CMK (cell line): ENCODE measurements around the gene ACR.

Source experiments
- DNase-seq: peaks from one replicate; pipeline ENCODE4 v3.0.0-alpha.2; 2010; ENCODE audit warnings: low read depth

The ACR gene

GRCh38 chr22:50702821-50703725 is 34.9 kb upstream of the ACR start:
- no peak for DNase-seq

DNA sequence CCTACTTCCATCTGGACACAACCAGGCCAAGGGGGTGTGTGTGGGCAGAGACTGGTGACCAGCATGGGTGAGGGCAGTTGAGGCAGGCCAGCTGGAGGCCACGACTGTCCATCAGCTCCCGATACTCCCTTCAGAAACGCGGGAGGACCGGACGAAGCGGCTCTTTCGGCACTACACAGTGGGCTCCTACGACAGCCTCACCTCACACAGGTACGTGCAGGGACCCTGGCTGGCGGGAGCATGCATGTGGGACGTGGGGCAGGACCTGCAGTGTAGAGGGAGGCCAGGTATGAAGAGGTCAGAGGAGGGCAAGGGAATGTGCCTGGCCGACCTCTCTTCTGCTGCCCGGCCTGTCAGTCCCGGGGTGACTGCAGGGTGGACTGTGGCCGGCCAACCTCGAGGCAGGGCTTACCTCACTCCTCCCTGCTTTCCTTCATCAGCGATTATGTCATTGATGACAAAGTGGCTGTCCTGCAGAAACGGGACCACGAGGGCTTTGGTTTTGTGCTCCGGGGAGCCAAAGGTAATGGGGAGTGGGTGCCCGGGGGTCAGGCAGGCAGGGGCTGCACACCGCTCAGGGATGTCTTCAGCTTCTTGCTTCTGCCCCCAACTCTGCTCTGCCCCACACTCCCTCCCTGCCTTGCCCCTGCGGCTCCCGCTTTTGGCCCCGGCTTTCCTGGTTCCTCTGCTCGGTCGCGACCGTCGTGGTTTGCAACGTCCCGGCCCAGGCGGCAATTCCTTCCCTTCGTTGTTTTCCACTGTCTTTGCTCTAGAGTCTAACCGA is 34.1 kb upstream of the ACR start:
- no peak for DNase-seq

GRCh38 chr22:50704510-50705218 is 33.3 kb upstream of the ACR start:
- DNase-seq: no peak

DNA sequence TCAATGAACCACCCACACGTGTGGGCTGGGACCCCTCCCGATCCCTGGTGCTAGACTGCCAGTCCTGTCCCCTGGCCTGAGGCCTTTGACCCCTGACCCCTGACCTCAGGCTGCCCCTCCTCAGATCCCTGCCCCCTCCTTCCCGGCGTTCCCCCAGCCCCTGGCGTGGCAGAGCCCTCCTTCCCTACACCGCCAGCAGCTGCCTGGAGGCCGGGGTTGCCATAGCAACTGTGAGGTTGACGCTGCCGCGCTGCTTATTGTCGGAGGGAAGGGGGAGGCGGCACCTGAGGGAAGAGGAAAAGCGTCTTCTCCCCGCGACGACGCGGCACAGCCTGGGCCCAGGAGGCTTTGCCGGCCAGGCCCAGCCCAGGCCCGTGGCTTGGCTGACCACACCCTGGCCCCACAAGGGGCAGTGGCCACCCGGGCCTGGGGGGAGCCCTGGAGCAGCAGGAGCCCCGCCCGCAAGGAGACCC is 32.7 kb upstream of the ACR start:
- DNase-seq: no peak

- DNase-seq: no peak
Measured at GRCh38 chr22:50705851-50706351, 32.1 kb upstream of the ACR start.

- no peak for DNase-seq
Measured at GRCh38 chr22:50706481-50707125, 31.4 kb upstream of the ACR start.

DNA sequence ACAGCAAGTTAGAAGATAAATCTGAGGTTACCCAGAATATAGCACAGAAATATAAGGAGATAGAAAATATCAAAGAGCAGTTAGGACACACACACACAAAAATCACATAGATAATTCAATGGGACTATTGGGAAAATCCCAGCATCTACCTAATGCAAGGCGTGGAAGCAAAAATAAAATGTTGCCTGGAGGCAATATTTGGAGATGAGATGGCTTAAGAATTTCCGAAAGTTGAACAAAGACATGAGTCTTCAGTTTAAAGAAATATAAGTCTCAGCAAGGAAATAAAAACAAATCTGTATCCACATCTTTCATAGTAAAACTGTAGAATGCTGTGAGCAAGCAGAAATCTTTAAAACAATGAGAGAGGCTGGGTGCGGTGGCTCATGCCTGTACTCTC is 29.5 kb upstream of the ACR start:
- no peak for DNase-seq

DNA sequence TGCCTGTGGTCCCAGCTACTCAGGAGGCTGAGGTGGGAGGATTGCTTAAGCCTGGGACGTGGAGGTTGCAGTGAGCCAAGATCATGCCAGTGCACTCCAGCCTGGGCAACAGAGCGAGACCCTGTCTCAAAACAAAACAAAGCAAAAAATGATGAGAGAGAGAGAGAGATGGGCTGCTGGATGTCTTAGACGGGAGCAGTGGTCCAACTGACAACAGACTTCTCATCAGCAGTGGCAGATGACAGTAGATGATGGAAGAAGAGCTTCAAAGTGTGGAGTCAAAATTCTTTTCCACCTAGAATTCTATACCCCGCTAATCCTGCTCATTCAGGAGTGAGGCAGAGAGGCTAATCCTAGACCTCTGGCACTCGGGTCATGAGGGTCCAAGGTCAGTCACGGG is 29.0 kb upstream of the ACR start:
- no peak for DNase-seq

DNA sequence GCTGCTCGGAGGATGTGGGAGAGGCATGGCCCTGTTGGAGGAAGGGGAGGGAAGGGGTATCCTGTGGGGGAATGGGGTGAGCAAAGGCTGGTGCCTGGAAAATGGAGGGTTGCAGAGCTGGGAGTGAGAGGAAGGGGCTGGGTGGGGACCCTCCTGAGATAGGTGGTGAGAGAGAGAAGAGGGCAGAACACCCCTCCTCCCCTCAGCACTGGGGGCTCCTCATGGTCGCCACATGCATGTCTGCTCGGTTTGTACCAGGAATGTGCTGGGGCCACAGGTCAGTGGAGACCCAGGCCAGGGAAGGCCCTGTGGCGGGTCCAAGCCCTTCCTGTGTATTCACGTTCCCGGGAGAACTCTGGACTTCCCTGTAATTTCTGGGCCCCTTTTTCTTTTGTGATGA is 27.8 kb upstream of the ACR start:
- DNase-seq: no peak

DNA sequence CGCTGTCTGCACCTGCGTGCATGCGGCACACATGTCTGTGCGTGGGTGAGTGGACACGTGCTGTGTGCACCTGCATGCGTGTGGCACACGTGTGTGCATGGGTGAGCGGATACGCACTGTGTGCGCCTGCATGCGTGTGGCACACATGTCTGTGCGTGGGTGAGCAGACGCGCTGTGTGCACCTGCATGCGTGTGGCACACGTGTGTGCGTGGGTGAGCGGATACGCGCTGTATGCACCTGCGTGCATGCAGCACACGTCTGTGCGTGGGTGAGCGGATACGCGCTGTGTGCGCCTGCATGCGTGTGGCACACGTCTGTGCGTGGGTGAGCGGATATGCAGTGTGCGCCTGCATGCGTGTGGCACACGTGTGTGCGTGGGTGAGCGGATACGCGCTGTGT is 27.1 kb upstream of the ACR start:
- no peak for DNase-seq

DNA sequence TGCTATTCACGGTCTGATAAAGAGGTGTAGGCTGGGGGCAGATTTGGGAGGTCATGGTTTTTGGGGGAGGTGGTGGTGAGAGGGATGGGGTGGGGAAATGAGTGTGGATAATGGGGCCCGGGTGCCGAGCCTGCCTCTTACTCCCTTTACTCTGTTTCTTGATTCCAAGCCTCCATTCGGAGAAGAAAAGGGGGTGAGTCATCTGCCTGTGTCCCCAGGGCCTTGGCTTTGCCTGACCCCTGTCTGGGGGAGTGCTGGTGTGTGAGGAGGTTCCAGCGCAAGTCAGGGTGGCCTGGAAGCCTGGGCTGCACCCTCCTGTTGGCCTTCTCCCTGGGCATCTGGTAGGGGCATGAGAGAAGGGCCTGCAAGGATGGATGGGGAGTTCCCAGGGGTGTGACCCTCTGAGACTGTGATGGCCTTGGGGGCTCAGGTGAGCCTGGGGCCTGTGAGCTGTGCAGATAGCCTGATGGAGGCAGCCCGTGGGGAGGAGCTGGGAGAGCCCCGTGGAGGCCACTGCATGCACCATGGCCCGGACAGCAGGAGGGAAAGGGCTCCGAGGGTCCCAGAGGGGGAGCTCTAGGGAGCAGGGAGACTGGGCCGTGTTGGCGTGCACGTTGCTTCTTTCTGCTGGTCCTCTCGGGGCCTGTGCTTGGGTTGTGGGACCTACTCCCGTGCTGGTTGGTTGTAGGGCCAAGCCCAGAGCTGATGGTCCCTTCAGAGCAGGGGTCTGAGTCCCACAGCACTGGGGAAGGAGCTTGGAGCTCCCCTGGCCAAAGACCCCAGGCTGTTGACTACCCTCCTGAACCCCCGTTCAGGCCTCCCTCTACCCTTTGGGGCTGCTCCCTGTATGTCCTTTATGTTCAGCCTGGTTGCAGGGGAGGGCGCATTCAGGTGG is 26.3 kb upstream of the ACR start:
- DNase-seq: no peak

GRCh38 chr22:50712341-50713007 is 25.5 kb upstream of the ACR start:
- no peak for DNase-seq

- no peak for DNase-seq
Measured at GRCh38 chr22:50713008-50713385, 25.0 kb upstream of the ACR start.

DNA sequence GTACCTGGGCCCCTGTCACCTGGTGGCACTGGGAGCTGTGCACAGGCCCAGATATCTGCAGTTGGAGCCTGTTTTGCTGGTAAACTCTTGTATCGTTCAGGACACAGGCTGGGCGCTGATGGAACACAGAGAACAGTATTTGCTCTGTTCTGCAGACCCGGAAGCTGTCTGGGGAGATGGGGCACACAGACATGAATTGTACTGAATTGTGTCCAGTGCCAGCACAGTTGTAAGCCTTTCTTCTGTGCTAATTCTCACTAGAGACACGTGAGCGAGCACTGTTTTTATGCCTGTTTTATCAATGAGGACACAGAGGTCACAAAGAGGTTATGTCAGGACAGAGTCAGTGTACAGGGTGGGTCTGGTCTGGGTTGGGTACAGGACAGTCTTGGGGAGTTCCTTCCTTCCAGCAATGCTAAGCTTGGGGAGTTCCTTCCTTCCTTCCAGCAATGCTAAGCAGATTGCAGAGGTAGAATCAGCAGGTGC is 24.4 kb upstream of the ACR start:
- DNase-seq: no peak

GRCh38 chr22:50714150-50714549 is 23.9 kb upstream of the ACR start:
- DNase-seq: no peak

- no peak for DNase-seq
Measured at GRCh38 chr22:50714631-50715179, 23.3 kb upstream of the ACR start.

DNA sequence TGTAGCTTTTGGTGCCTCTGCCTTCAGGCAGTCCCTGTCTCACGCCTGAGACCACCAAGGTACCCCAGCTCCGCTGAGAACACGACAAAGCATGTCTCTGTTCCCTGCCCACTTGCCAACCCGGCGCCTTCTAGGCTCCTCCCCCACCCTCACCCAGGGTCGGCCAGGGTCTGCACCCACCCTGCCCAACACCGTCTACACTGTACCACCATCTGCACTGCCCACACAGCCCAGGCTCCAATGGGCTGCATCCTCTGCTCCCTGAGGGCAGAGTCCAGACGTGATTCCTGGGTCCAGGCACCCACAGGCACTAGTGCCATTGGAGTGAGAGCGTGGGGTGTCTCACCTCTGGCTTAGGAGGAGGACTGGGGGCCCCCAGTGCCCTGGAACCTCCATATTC is 22.8 kb upstream of the ACR start:
- no peak for DNase-seq

- DNase-seq: no peak
Measured at GRCh38 chr22:50715776-50716175, 22.2 kb upstream of the ACR start.

DNA sequence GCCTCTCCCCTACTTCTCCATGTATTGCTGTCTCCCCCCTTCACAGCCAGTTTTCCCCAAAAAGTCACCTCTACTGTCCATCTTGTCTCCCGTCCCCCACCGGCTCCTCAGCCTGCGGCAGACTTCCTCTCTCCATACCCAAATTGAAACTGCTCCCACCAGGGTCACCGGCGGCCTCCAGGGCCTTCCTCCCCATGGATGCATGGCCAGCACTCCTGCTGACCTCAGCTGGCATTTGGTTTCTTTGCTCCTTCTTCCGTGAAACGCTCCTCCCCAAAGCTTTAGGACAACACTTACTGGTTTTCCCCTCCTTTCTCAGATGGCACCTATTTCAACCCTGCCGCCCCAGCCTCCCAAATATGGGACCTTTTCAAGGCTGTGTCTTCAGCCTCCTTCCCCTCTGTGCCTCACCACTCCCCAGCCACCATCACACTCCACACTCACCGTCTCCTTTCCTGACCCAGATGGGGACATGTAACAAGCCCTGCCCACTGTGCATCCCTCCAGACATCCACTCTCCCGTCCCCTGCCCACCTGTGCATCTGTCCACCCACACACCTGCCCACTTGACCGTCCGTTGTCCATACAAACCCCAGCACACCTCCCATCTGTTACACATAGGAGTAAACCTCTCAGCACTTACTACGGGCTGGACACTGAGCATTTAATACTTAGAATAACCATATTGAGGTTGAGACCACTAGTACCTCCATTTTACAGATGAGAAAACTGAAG is 21.5 kb upstream of the ACR start:
- no peak for DNase-seq
